Fibroblast of lung (primary cell): ENCODE data around the gene CARD10.

Experiments
- EZH2 ChIP-seq: IDR thresholded peaks from 2 replicates; pipeline ENCODE4 v1.5.1; 2012; ENCODE audit warnings: low read length, control low read depth, mild to moderate bottlenecking; ENCODE audit errors: missing control alignments
- TF ChIP-seq, protein P1 (sequence below), 2 donors: IDR thresholded peaks in 1 of 2; conservative IDR thresholded peaks in 1 of 2; 1 replicate in 1 of 2; 2 replicates in 1 of 2; pipeline ENCODE4 v1.5.1; 2011 to 2012; ENCODE audit warnings: low read length in 2 of 2, control low read depth in 1 of 2, inconsistent platforms in 1 of 2, low read depth in 1 of 2, mild to moderate bottlenecking in 1 of 2

- TF ChIP-seq, protein P1, sequence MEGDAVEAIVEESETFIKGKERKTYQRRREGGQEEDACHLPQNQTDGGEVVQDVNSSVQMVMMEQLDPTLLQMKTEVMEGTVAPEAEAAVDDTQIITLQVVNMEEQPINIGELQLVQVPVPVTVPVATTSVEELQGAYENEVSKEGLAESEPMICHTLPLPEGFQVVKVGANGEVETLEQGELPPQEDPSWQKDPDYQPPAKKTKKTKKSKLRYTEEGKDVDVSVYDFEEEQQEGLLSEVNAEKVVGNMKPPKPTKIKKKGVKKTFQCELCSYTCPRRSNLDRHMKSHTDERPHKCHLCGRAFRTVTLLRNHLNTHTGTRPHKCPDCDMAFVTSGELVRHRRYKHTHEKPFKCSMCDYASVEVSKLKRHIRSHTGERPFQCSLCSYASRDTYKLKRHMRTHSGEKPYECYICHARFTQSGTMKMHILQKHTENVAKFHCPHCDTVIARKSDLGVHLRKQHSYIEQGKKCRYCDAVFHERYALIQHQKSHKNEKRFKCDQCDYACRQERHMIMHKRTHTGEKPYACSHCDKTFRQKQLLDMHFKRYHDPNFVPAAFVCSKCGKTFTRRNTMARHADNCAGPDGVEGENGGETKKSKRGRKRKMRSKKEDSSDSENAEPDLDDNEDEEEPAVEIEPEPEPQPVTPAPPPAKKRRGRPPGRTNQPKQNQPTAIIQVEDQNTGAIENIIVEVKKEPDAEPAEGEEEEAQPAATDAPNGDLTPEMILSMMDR (conservative IDR thresholded peaks at IDR 0.05 in 1 of 2, IDR thresholded peaks at IDR 0.05 in 1 of 2; ENCODE audit: low read depth in 1 of 2, low read length in 2 of 2): no peak
- TF ChIP-seq EZH2: no peak
Observed at GRCh38 chr22:37497062-37497599, 22.1 kb downstream of the CARD10 start.
